Left colon (tissue), 2 donors: ENCODE measurements around the gene ST7L. TPM values are rescaled to one million over a fixed set of nuclear protein-coding genes. Genes with fewer than 3 reads are reported as not detected.
"Not testable (repeated sequence)": the region's sequence is repeated elsewhere in the genome, so short reads cannot be mapped to it uniquely, and the experiment has no call there.

Source experiments
- ATAC-seq: fragments of 200-7000 bp; cut with Tn5 transposase; one replicate; pipeline ENCODE4 v1.9.1; 2020; ENCODE audit warnings: mild to moderate bottlenecking, moderate library complexity
- DNase-seq, 2 donors: peaks; one replicate each; pipeline ENCODE4 v3.0.0-alpha.2; 2020
- intact Hi-C, 2 donors: fragments of 100-400 bp; cut with DNase I in 1 of 2; cut with micrococcal nuclease in 1 of 2; formaldehyde crosslinking; loops; one replicate each; pipeline versions ENCODE4 v1.11.2 to v1.14.0; 2022; cut with DNase I, micrococcal nuclease
- long read RNA-seq: library from polyadenylated mRNA; unstranded; transcript quantifications from one replicate; pipeline ENCODE4 v2.0.0, GENCODE V29; 2021
- total RNA-seq, 2 donors: library from RNA; stranded (reverse); fragmentation: NEBNext Ultra II Directional; extraction: Animal tissue kit (Norgen Biotek cat#: 25700); gene quantifications; one replicate each; pipeline ENCODE4 v1.2.1, GENCODE V29; 2021
- donor health status: DM: no; HTN: no; CAD: no.
- donor health status: DM: yes; HTN: yes; CAD: no.

ST7L gene
- total RNA-seq: 10 to 100 TPM; 15.5 to 16.1 TPM
- long read RNA-seq, full-length matches to known transcripts: 9 of 18 reads
- long read RNA-seq, partial matches to known transcripts: 1 of 18 reads
- long read RNA-seq, other reads (novel, unspliced or antisense): 8 of 18 reads

GRCh38 chr1:112618721-112619517, at the start of gene ST7L:
Gene ST7L, minus strand, starts transcription at chr1:112619141. Its CDS starts 28 bp downstream, at chr1:112619113.
- DNase-seq: peak; percentile 72 to 81
- ATAC-seq: peak; percentile 77
- intact Hi-C loops: loop anchor here in 1 of 2 donors (5.0 to 10.0 kb wide), 2 partner anchors 88 to 224 kb away; partner anchors contain the start of genes CTTNBP2NL and RHOC

- intact Hi-C loops: no loop called here
- ATAC-seq (no peak), DNase-seq (no peak)
These were observed 48.0 kb upstream of the ST7L start for GRCh38 chr1:112666946-112667345.

GRCh38 chr1:112665857-112666256, 46.9 kb upstream of the ST7L start:
- intact Hi-C loops: no loop called here
- ATAC-seq (no peak), DNase-seq (no peak)

- intact Hi-C loops: no loop called here
- ATAC-seq (no peak), DNase-seq (no peak)
These were observed 32.3 kb upstream of the ST7L start for GRCh38 chr1:112651205-112651604.

- DNase-seq: no peak
- intact Hi-C loops: no loop called here
- no peak for ATAC-seq
These were observed 27.3 kb upstream of the ST7L start for GRCh38 chr1:112646225-112646624.

GRCh38 chr1:112643080-112643479, 24.1 kb upstream of the ST7L start:
- intact Hi-C loops: no loop called here
- no peak for ATAC-seq
- no peak for DNase-seq

- ATAC-seq, DNase-seq, intact Hi-C loops: not testable (repeated sequence)
These were observed 21.5 kb upstream of the ST7L start for GRCh38 chr1:112640437-112640836.

- ATAC-seq: peak; percentile 15
These were observed 19.1 kb upstream of the ST7L start for GRCh38 chr1:112638110-112638428.

GRCh38 chr1:112637254-112638109, 18.5 kb upstream of the ST7L start:
- ATAC-seq (no peak), DNase-seq (no peak)
- intact Hi-C loops: no loop called here

More at GRCh38 chr1:112638110-112638428, 19.1 kb upstream of the ST7L start:
- intact Hi-C loops: no loop called here
- no peak for DNase-seq

GRCh38 chr1:112636597-112637253, 17.8 kb upstream of the ST7L start:
- DNase-seq (no peak), ATAC-seq (peak; percentile 93)
- intact Hi-C loops: no loop called here

- ATAC-seq: no peak
- DNase-seq: no peak
- intact Hi-C loops: no loop called here
These were observed 17.1 kb upstream of the ST7L start for GRCh38 chr1:112636056-112636455.

GRCh38 chr1:112634367-112634766, 15.4 kb upstream of the ST7L start:
- DNase-seq (no peak), ATAC-seq (no peak)
- intact Hi-C loops: no loop called here

- intact Hi-C loops: no loop called here
- no peak for DNase-seq
- no peak for ATAC-seq
These were observed 14.7 kb upstream of the ST7L start for GRCh38 chr1:112633628-112634027.

GRCh38 chr1:112629256-112629655, 10.3 kb upstream of the ST7L start:
- DNase-seq: no peak
- intact Hi-C loops: loop anchor here in 1 of 2 donors (10.0 kb wide), 1 partner anchor 46 kb away; the partner anchor contains the start of gene MOV10
- no peak for ATAC-seq

- intact Hi-C loops: loop anchor here in 1 of 2 donors (10.0 kb wide), 1 partner anchor 46 kb away; the partner anchor contains the start of gene MOV10
- DNase-seq (no peak), ATAC-seq (no peak)
These were observed 9.6 kb upstream of the ST7L start for GRCh38 chr1:112628516-112628915.

- ATAC-seq (no peak), DNase-seq (no peak)
- intact Hi-C loops: loop anchor here in 1 of 2 donors (10.0 kb wide), 1 partner anchor 48 kb away; the partner anchor contains the start of gene MOV10
These were observed 7.9 kb upstream of the ST7L start for GRCh38 chr1:112626887-112627286.

- ATAC-seq (no peak), DNase-seq (no peak)
- intact Hi-C loops: loop anchor here in 1 of 2 donors (10.0 kb wide), 1 partner anchor 49 kb away; the partner anchor contains the start of gene MOV10
These were observed 7.3 kb upstream of the ST7L start for GRCh38 chr1:112626193-112626592.

GRCh38 chr1:112625696-112626095, 6.8 kb upstream of the ST7L start:
- no peak for DNase-seq
- ATAC-seq: peak; percentile 15
- intact Hi-C loops: loop anchor here in 1 of 2 donors (10.0 kb wide), 1 partner anchor 49 kb away; the partner anchor contains the start of gene MOV10

- intact Hi-C loops: loop anchor here in 1 of 2 donors (10.0 kb wide), 1 partner anchor 50 kb away; the partner anchor contains the start of gene MOV10
These were observed 5.6 kb upstream of the ST7L start for GRCh38 chr1:112624493-112624892.

More at GRCh38 chr1:112624493-112624892, 5.6 kb upstream of the ST7L start:
- not testable (repeated sequence) for DNase-seq, ATAC-seq
